Fibroblast of lung (primary cell): Measurements from ENCODE around the gene ZC3H7B.

ENCODE experiments used
- EZH2 ChIP-seq: IDR thresholded peaks from 2 replicates; pipeline ENCODE4 v1.5.1; 2012; ENCODE audit warnings: low read length, control low read depth, mild to moderate bottlenecking; ENCODE audit errors: missing control alignments
- TF ChIP-seq, protein P1 (sequence below), 2 donors: IDR thresholded peaks in 1 of 2; conservative IDR thresholded peaks in 1 of 2; 1 replicate in 1 of 2; 2 replicates in 1 of 2; pipeline ENCODE4 v1.5.1; 2011 to 2012; ENCODE audit warnings: low read length in 2 of 2, control low read depth in 1 of 2, inconsistent platforms in 1 of 2, low read depth in 1 of 2, mild to moderate bottlenecking in 1 of 2

DNA sequence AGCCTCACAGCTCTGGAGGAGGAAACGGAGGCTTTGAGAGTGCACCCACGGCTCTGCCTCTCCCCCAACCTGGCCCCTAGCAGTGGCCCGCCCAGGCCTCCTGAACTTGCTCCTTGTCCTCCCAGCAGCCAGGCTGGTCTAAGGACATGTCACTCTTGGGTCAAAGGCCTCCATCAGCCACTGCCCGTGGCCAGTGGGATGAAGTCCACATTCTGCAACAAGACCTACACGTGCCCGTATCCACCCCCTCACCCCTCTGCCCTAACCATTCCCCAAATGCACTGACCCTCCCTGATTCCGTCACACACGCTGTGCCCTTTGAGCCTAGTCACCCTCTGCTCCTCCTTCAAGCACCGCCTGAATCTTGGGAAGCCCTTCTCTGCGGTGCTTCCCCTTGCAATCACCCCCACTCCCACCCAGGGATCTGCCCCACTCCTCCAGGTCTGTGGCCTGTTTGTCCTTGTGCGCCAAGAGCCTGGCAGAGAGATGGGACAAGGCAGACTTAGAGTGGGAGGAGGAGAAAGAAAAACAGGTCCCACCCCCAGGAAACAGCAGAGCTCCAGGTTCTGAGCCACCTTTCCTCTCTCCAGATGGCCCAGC lies 43.0 kb downstream of the ZC3H7B start:
- no peak for TF ChIP-seq EZH2
- TF ChIP-seq, protein P1, sequence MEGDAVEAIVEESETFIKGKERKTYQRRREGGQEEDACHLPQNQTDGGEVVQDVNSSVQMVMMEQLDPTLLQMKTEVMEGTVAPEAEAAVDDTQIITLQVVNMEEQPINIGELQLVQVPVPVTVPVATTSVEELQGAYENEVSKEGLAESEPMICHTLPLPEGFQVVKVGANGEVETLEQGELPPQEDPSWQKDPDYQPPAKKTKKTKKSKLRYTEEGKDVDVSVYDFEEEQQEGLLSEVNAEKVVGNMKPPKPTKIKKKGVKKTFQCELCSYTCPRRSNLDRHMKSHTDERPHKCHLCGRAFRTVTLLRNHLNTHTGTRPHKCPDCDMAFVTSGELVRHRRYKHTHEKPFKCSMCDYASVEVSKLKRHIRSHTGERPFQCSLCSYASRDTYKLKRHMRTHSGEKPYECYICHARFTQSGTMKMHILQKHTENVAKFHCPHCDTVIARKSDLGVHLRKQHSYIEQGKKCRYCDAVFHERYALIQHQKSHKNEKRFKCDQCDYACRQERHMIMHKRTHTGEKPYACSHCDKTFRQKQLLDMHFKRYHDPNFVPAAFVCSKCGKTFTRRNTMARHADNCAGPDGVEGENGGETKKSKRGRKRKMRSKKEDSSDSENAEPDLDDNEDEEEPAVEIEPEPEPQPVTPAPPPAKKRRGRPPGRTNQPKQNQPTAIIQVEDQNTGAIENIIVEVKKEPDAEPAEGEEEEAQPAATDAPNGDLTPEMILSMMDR (conservative IDR thresholded peaks at IDR 0.05 in 1 of 2, IDR thresholded peaks at IDR 0.05 in 1 of 2; ENCODE audit: low read depth in 1 of 2, low read length in 2 of 2): no peak
